GM12878 (cell line): ENCODE measurements around the gene CAPS.

Source experiments
- CTCF ChIP-seq, 3 experiments: IDR thresholded peaks in 2 of 3; conservative IDR thresholded peaks in 1 of 3; 2 replicates each; pipeline ENCODE4 v1.5.1; 2011; ENCODE audit warnings: low read depth in 3 of 3, low read length in 3 of 3, mild to moderate bottlenecking in 3 of 3, control low read depth in 2 of 3, moderate library complexity in 2 of 3, inconsistent platforms in 1 of 3, mixed read lengths in 1 of 3; ENCODE audit not compliant: control insufficient read depth in 2 of 3, insufficient read depth in 1 of 3; ENCODE audit errors: extremely low read depth in 1 of 3
- SPI1 ChIP-seq: IDR thresholded peaks from 2 replicates; pipeline ENCODE4 v1.6.1; 2011; ENCODE audit warnings: low read depth, mild to moderate bottlenecking, low read length, moderate library complexity, borderline replicate concordance; ENCODE audit not compliant: insufficient read depth
- TAF1 ChIP-seq: IDR thresholded peaks from 2 replicates; pipeline ENCODE4 v1.6.1; 2011; ENCODE audit warnings: mild to moderate bottlenecking, low read depth, low read length, borderline replicate concordance

- TF ChIP-seq CTCF (IDR thresholded peaks at IDR 0.05 in 2 of 3, conservative IDR thresholded peaks at IDR 0.05 in 1 of 3; ENCODE audit: control insufficient read depth in 2 of 3, extremely low read depth in 1 of 3, insufficient read depth in 1 of 3, low read depth in 3 of 3, low read length in 3 of 3): no peak
- TF ChIP-seq SPI1: no peak
- TF ChIP-seq TAF1: no peak
Observed at GRCh38 chr19:5889288-5889971, 24.6 kb upstream of the CAPS start.
